GM18502 (cell line): Measurements from ENCODE around the gene SKA3.
"Not testable (repeated sequence)": the region's sequence is repeated elsewhere in the genome, so short reads cannot be mapped to it uniquely, and the experiment has no call there.

Experiments used
- ATAC-seq: cut with Tn5 transposase; IDR thresholded peaks from one replicate; pipeline ENCODE4 v1.9.1; 2021; ENCODE audit warnings: mild to moderate bottlenecking; ENCODE audit not compliant: unreplicated experiment, poor library complexity

The SKA3 gene

DNA sequence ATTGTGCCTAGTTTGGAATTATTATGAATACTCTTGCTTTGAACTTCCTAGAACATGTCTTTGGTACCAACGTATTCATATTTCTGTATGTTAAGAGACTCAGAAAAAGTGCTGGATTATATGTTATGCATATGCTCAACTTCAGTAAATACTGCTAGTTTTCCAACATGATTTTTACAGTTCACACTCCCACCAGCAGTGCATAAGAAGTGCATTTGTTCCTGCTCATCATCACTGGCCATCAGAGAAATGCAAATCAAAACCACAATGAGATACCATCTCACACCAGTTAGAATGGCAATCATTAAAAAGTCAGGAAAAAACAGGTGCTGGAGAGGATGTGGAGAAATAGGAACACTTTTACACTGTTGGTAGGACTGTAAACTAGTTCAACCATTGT lies 2.6 kb downstream of the SKA3 start:
- ATAC-seq, result not testable (repeated sequence)

DNA sequence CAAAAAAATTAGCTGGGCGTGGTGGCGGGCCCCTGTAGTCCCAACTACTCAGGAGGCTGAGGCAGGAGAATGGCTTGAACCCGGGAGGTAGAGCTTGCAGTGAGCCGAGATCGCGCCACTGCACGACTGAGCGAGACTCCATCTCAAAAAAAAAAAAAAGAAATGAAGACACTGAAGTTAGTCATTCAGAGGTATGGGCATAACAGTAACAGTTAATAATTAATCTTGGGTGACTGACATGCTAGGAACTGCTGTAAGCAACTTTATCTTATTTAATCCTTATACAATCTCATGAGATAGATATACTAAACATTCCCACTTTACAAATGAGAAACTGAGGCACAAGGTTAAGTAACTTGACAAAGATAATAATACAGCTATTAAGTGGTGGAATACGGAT lies 4.9 kb downstream of the SKA3 start:
- no peak for ATAC-seq

DNA sequence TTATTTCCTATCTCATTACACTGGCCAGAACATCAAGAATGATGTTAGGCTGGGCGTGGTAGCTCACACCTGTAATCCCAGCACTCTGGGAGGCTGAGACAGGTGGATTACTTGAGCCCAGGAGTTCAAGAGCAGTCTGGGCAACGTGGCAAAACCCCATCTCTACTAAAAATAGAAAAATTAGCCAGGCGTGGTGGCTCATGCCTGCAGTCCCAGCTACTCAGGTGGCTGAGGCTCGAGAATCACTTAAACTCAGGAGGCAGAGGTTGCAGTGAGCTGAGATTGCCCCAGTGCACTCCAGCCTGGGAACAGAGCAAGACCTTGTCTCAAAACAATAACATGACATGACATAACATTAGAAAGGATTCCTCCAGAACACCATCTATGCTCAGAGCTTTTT lies 10.7 kb downstream of the SKA3 start:
- ATAC-seq, result not testable (repeated sequence)

DNA sequence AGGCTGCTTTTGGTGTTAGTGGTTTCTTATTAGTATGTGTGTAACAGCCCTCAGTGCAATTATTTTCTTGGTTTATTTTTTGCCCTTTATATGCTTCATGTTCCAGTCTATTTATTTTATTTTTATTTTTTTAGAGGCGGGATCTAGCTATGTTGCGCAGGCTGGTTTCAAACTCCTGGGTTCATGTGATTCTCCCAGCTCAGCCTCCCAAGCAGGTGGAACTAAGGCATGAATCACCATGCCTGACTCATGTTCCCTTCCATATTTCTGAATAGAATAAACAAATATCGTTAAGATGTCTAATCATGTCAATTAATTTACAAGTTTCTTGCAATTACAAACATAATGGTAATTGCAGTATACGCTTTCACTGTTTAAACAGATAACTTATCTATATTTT lies 11.7 kb downstream of the SKA3 start:
- no peak for ATAC-seq

DNA sequence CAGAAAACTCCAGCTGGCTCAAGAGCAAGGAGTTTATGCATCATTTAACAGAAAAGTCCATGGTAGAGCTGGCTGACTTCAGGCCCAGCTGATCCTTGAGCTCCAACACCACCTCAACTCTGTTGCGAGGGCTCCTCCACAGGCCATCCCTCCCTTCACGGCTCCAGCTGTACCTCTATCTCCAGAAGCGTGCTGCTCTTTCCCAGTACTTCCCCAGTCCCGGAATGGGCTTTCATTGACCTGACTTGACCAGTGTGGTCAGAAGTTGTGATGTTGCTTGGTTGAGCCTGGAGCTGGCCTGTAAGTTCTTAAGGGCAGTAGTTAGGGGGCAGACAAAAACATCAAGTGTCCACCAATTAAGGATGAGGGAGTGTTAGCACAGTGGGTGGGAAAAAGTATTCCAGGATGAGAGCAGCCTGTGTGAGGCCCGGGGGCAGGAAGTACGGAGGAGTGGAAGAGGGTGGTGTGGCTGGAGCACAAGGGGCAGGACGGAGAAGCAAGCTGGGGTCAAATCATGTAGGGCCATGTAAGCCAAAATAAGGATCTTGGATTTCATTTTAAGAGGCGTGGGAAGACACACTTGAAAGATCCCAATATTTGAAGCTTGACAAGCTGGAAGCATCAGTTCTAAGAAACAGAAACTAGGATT lies 24.0 kb downstream of the SKA3 start:
- no peak for ATAC-seq

DNA sequence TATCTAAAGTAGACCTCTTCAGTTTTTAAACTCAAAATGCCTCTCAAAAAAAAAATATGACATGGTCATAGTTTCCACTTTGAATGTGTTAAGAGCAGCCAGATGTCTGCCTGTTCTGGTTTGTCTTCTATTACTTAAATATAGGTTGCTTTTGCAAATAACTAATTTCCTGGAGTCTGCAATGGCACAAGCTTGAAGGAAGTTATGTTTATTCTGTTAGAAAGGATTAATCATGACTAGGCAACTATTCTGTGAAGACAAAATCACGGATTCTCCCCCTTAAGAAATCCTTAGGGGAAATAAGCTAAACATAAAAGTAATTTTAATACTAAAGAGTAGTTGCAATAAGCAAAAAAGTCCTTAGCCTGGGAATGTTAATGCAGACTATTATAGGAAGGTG lies 26.3 kb downstream of the SKA3 start:
- no peak for ATAC-seq

DNA sequence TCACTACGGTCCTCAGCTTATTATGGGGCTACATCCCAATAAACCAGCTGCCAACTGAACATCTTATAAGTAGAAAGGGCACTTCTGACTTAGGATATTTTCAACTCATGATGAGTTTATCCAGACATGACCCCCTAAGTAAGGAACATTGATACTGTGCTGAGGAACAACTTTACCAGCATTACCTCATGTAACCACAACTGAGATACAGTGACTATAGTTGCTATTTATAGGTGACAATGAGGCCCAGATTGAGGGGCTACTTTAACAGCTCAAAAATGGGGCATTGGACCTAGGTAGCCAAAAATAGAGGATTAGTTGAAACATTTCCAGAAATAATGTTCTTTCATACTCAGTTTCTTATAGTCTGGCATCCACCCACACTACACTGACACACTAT lies 26.8 kb downstream of the SKA3 start:
- ATAC-seq, result no peak

DNA sequence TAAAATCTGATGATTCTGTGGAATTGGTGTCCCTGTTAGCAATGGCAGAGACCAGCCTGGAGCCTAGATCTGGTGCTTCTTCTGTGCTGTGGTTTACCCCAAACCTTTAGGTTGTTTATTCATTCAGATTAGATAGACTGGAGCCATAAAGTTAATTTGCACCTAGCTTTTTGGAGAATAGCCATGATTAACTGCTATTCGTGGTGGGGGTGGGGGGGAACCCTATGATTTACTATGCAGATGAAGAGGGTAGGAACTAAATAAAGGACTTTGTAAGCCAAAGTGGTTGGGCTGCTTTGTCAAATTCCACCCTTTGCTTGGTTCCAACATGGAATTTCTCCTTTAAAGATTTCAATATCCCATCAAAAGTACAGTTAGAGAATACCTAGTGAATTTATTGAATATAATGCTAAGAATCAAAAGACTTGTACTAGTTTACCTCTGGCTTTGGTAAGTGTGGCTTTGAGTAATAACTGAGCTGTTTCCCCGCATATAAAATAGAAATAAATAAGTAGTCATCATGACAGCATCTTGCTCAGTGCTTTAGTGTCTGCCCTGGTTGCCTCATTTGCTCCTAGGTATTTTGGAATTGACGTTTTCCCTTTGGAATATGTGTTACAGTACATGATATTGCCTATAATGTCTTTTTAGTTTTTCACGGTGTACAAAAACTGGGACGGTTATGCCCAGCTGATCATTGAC lies 27.6 kb downstream of the SKA3 start:
- no peak for ATAC-seq

DNA sequence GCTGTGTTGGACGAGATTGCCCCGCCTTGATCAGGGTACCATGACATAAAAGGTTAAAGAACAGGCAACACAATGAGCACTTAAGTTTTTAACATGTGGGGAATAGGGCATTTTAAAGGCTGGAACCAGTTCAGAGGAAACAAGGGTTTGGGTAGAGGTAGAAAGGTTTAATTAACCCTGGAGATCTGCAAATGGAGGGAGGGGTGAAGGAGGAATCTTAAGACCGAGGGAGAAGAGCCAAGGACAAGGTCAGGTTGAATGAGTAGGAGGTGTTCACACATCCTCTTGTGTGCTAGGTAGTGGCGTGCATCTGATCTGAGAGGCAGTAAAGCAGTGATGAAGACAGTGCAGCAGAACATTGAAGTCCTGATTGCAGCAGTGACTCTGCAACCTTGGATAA lies 28.5 kb downstream of the SKA3 start:
- ATAC-seq, result no peak

DNA sequence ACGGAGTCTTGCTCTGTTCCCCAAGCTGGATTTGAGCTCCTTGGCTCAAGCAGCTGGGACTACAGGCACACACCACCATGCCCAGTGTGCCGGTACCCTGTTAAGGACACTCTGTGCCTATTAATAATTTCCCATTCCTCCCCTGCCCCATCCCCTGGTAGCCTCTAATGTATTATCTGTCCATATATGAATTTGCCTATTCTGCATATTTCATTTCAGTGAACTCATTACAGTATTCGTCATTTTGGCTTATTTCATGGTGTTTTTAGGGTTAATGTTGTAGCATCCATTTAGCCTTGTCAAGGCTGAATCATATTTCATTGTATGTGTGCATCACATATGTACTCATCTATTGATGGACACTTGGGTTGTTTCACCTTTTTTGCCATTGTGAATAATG lies 33.6 kb downstream of the SKA3 start:
- no peak for ATAC-seq

DNA sequence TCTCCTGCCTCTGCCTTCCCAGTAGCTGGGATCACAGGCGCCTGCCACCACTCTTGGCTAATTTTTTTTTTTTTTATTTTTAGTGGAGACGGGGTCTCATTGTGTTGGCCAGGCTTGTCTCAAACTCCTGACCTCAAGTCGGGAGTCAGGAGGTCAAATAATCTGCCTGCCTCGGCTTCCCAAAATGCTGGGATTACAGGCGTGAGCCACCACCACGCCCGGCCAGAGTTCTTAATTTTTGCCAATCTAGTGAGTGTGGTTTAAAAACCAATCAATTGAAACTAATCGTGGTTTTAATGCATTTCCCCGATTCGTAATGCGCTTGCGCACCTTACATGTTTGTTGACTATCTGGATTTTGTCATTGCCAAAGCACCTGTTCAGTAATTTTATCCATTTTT lies 37.0 kb downstream of the SKA3 start:
- ATAC-seq, result no peak

DNA sequence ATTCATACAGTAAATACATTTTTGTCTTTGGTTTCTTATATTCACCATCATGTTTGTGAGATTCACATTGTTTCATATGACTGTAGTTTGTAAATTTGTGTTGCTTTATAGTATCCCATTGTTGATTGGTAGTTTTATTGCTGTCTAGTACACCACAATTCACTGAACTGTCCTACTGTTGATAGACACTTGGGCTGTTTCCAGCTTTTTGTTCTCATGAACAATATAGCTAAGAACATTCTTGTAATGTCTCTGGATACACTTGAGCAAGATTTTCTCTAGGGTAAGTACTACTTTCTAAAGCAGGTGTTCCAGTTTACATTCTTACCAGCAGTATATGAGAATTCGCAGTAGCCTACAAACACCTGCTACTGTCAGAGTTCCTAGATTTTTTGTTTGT lies 37.8 kb downstream of the SKA3 start:
- ATAC-seq, result no peak

DNA sequence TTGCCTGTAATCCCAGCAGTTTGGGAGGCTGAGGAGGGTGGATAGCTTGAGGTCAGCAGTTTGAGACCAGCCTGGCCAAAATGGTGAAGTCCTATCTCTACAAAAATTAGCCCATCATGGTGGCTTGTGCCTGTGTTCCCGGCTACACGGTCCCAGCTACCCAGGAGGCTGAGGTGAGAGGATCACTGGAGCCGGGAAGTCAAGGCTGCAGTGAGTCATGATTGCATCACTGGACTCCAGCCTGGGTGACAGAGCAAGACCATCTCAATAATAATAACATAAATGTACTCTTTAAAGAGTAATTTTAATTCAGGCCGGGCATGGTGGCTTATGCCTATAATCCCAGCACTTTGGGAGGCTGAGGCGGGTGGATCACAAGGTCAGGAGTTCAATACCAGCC lies 38.7 kb downstream of the SKA3 start:
- no peak for ATAC-seq

DNA sequence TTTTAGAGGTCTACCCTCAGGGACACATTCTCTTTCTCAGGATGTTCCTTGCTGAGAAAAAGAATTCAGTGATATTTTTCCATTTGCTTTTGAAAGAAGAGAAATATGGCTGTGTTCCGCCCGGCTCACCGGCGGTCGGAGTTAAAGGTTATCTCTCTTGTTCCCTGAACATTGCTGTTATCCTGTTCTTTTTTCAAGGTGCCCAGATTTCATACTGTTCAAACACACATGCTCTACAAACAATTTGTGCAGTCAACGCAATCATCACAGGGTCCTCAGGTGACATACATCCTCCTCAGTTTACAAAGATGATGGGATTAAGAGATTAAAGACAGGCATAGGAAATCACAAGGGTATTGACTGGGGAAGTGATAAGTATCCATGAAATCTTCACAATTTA lies 40.5 kb downstream of the SKA3 start:
- not testable (repeated sequence) for ATAC-seq

DNA sequence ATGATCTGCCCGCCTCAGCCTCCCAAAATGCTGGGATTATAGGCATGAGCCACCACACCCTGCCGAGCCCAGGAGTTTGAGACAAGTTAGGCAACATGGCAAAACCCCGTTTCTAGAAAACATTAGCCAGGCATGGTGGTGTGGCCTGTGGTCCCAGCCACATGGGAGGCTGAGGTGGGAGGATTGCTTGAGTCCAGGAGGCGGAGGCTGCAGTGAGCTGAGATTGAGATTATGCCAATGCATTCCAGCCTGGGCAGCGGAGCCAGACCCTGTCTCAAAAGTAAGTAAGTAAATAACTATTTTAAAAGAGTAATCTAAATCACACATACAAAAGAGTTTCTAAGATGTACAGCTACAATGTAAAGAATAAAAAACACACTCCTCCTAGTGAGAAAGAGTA lies 41.9 kb downstream of the SKA3 start:
- ATAC-seq, result no peak

DNA sequence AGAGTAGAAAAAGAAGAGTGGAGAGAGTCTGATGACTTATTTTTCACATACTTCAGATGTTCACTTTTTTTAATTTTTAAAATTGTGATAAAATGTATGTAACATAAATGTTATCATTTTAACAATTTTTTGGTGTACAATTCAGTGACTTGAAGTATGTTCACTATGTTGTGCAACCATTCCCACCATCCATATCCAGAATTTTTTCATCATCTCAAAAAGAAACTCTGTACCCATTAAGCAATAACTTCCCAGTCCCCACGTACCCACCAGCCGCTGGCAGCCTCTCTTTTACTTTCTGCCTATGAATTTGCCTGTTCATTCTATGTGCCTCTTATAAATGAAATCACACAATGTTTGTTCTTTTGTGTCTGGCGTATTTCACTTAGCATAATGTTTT lies 43.3 kb downstream of the SKA3 start:
- no peak for ATAC-seq

DNA sequence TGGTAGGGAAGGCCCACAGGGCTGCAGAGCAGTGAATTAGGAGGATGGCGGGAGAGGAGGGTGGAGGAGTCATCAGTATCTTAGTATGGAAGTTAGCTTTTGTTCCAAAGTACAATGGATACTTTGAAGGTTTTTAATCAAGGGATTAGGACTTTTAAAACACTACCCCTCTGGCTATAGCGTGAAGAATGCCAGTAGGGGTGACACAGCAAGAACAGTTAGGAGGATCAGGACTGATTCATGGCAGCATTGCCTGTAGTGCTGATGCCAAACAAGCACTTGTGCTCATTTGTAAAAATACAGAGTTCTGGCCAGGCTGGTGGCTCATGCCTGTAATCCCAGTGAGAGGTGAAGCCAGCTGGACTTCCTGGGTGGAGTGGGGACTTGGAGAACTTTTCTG lies 46.2 kb downstream of the SKA3 start:
- ATAC-seq, result no peak

DNA sequence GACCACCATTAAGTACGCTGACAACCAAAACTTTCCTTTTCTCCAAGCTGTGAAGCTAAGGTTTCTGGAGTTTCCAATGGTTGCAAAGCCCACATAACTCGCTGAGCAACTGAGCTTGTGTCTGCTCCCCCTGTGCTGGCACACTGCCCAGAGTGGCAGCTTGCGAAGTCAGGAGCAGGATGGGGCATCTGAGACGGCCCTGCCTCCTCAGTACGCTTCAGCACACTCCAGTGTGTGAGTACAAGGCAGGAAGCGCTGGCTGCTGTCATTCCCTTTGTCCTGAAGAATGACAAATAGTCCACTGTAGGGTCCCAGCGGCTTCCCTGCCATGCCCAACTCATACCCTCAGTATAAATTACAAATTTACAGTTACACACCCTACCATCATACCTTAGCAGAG lies 51.5 kb downstream of the SKA3 start:
- ATAC-seq, result no peak

DNA sequence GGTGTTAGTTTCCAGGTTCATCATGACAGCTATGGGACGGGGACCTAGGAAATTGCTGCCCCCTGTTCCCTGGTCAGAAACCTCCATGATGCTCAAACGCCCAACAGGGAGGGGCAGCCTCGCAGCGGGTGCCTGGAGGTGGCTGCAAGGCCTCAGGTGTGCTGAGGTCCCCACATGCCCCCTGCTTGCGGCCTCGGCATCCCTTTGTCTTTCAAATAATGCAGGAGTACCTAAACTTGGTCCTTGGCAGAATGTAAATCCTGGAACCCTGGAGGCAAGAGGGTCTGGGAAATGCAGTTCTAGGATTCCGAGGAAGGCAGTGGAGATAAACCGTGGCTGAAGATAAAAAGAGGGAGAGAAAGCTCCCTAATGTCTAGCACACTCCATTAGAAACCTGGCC lies 52.4 kb downstream of the SKA3 start:
- no peak for ATAC-seq

DNA sequence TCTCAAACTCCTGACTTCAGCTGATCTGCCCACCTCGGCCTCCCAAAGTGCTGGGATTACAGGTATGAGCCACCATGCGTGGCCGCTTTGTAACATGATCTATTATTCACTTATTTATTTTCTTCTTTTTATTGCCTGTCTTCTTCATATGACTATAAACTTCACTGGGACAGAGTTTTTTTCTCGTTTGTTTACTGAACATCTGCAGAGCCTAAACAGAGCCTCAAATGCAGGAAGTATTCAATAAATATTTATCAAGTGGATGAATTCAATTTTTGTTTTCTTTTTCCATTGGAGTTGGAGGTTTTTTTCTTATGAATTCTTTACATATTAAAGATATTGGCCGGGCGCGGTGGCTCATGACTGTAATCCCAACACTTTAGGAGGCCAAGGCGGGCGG lies 54.7 kb downstream of the SKA3 start:
- no peak for ATAC-seq

DNA sequence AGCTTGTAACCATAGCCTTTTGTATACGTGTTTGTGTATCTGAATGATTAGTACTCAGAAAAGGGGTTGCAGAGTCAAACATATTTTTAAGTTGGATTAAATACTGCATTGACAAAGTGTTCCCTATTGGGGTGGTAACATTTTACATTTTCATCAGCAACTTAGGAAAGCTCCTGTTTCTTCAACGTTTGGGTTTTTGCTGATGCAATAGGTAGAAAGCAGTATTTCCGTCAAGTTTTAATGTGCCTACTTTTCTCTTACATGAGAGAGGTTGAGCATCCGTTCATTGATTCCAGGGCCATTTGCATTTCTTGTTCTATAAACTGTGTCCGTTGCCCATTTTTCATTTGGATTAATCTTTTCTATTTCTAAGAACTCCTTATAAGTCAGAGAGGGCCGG lies 56.2 kb downstream of the SKA3 start:
- no peak for ATAC-seq

DNA sequence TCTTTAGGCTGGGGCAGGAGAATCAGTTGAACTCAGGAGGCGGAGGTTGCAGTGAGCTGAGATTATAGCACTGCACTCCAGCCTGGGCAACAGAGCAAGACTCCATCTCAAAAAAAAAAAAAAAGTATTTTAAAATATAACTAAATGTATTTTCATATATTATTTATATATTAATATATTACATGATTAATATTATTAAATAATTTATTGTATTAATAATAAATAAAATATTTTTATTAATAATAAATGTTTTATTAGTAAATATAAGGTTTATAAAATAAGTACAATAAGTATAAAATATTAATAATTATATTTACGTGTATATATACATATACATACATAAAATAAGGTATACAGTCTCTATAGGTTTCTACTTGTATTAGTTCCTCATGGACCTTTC lies 56.8 kb downstream of the SKA3 start:
- ATAC-seq, result no peak
